ENCODE measurements around the gene CEP128.

DNA sequence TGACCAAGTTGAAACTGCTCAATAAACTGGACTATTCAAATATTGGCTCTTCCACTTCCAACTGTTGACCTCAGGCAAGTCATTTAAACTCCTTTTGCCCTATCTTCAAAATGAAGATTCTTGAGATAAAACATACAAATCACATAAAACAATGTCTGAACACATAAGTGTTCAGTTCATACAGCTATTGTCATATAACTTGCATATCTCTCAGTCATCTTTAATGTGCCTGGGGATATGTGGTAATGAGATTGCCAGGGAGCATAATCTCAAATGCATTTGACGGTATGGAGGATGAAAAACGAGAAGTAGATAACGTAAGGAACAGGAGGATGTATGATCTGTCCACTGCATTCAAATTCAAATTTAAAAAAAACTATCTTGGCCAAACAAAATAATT, 493.3 kb downstream of the CEP128 start:
- TF ChIP-seq, protein P1, sequence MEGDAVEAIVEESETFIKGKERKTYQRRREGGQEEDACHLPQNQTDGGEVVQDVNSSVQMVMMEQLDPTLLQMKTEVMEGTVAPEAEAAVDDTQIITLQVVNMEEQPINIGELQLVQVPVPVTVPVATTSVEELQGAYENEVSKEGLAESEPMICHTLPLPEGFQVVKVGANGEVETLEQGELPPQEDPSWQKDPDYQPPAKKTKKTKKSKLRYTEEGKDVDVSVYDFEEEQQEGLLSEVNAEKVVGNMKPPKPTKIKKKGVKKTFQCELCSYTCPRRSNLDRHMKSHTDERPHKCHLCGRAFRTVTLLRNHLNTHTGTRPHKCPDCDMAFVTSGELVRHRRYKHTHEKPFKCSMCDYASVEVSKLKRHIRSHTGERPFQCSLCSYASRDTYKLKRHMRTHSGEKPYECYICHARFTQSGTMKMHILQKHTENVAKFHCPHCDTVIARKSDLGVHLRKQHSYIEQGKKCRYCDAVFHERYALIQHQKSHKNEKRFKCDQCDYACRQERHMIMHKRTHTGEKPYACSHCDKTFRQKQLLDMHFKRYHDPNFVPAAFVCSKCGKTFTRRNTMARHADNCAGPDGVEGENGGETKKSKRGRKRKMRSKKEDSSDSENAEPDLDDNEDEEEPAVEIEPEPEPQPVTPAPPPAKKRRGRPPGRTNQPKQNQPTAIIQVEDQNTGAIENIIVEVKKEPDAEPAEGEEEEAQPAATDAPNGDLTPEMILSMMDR (IDR thresholded peaks at IDR 0.05): no peak
- no peak for TF ChIP-seq POLR2A (IDR thresholded peaks at IDR 0.05)

Data from uterus (tissue), 2 donors.